PC-9 (cell line): ENCODE measurements around the gene TUT4.

Source experiments
- CTCF ChIP-seq: fragments of 200-600 bp; sonication (generic); conservative IDR thresholded peaks from 2 replicates; pipeline ENCODE4 v1.6.1; 2017; ENCODE audit warnings: mixed run types, antibody characterized with exemption, mild to moderate bottlenecking, moderate library complexity
- EZH2 ChIP-seq: fragments of 200-600 bp; sonication (generic); IDR thresholded peaks from 2 replicates; pipeline ENCODE4 v1.8.0; 2017; ENCODE audit warnings: antibody characterized with exemption, low read depth

- TF ChIP-seq CTCF (no peak), EZH2 (no peak)
Measured at GRCh38 chr1:52472384-52472783, 80.5 kb downstream of the TUT4 start.
